ENCODE data around the gene HOXC4. TPM values are rescaled to one million over a fixed set of nuclear protein-coding genes. Genes with fewer than 3 reads are reported as not detected.

The HOXC4 gene
- total RNA-seq, 1 donor from 2014 or later = not detected

DNA sequence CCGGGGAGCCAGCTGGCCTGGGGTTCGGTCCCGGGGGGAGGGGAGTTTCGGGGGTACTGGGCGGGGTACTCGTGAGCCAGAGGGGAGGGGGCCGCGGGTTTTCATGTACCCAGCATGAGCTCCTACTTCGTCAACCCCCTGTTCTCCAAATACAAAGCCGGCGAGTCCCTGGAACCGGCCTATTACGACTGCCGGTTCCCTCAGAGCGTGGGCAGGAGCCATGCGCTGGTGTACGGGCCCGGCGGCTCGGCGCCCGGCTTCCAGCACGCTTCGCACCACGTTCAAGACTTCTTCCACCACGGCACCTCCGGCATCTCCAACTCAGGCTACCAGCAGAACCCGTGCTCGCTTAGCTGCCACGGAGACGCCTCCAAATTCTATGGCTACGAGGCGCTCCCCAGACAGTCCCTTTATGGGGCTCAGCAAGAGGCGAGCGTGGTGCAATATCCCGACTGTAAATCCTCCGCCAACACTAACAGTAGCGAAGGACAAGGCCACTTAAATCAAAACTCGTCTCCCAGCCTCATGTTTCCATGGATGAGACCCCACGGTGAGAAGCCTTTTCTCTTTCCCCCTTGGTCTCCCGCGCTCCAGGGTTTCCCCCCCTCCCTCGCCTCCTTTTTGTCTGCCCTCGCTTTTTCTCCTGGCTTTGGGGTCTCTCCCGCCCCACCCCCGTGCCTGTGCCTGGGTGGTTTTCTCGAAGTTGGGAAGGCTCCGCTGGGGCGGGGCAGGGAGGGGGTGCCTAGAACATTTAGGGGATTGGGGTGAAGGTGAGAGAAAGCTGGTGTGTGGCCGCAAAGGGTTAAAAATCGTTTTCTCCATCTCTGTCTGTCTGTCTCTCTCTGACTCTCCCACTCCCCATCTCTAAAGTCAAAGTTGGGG lies 44.2 kb upstream of the HOXC4 start:
- Mint-ChIP-seq H3K4me3 (ENCODE audit: unreplicated experiment) (peak overlapping the region; percentile 16), H3K36me3 (ENCODE audit: unreplicated experiment) (no peaks in the 10 kb centered on the region), H3K27ac (ENCODE audit: unreplicated experiment) (no peak overlapping the region), H3K9me3 (ENCODE audit: unreplicated experiment) (no peaks in the 10 kb centered on the region), H3K27me3 (ENCODE audit: unreplicated experiment) (peaks cover 92% of the 10 kb centered on the region), H3K4me1 (ENCODE audit: unreplicated experiment) (peaks cover 13% of the 10 kb centered on the region)
- no peak for TF ChIP-seq CTCF (IDR thresholded peaks at IDR 0.05)
- no peak for DNase-seq (ENCODE audit: extremely low spot score, unreplicated experiment)

DNA sequence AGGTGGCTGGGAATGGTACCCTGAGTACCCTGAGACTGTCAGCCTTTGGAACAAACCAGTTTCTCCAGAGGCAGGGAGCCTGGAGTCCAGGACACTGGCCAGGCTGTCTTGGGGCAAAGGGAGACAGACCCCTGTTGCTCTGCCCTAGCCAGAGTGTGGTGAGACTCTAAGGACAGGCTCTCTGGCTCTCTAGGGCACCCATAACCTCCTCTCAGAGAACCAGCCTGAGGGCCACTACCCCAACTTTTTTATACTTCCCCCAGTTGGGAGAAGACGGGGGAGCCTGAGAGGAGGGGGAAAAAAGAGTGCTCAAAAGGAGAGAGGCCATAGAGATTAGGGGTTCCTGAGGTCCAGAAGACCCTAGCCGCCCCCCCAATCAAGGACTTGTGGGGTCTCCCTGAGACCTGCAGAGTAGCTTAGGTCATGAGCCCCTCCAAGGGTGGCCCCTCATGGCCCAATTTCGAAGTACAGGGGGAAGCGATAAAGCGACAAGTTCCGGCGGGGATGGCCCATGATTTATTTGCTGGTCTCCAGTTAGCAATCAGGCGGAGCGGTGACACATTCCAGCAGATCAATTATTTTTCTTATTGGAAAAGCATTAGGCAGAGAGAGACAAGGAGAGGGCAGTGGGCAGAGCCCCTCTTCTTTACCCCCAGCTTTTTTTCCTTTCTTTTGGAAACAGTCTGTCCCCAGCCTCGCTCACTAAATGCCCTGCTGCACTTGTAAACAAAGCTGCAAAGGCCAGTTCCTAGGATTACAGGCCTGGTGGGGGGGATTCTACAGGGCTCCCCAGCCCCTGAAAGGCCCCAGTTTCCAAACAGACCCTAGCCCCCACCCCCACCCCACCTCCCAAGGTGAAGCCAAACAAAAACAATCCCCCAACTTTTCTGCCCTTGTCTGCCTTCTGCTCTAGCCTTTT lies 43.3 kb upstream of the HOXC4 start:
- Mint-ChIP-seq H3K4me1 (ENCODE audit: unreplicated experiment) (peaks cover 13% of the 10 kb centered on the region), H3K4me3 (ENCODE audit: unreplicated experiment) (no peak overlapping the region), H3K27ac (ENCODE audit: unreplicated experiment) (no peak overlapping the region), H3K36me3 (ENCODE audit: unreplicated experiment) (no peaks in the 10 kb centered on the region), H3K27me3 (ENCODE audit: unreplicated experiment) (peaks cover 92% of the 10 kb centered on the region), H3K9me3 (ENCODE audit: unreplicated experiment) (no peaks in the 10 kb centered on the region)
- no peak for DNase-seq (ENCODE audit: extremely low spot score, unreplicated experiment)
- TF ChIP-seq CTCF (IDR thresholded peaks at IDR 0.05) = no peak

DNA sequence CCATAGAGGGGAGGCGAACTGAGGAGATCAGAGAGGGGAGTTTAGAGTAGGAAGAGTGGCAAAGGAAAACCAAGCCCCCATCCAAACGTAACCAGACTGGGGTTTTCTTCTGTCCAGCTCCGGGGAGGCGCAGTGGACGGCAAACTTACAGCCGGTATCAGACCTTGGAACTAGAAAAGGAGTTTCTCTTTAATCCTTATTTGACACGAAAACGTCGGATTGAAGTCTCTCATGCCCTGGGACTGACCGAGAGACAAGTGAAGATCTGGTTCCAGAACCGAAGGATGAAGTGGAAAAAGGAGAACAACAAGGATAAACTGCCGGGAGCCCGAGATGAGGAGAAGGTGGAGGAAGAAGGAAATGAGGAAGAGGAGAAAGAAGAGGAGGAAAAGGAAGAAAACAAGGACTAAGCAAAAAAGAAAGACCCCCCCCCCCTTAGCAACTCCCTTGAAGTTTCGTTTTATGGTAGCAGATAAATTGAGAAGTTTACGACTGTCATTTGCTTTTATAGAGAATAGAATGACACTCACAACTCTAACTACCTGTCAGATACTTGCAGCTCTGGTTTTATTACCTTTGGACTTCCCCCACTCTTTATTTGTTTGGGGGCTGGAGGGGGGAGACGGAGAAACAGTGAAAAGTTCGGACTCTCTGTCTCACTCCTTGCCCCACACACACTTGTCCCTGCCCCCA lies 42.5 kb upstream of the HOXC4 start:
- peaks cover 92% of the 10 kb centered on the region for H3K27me3 Mint-ChIP-seq (ENCODE audit: unreplicated experiment)
- H3K9me3 Mint-ChIP-seq (ENCODE audit: unreplicated experiment) = no peaks in the 10 kb centered on the region
- no peak for DNase-seq (ENCODE audit: extremely low spot score, unreplicated experiment)
- H3K27ac Mint-ChIP-seq (ENCODE audit: unreplicated experiment) = no peak overlapping the region
- no peak for TF ChIP-seq CTCF (IDR thresholded peaks at IDR 0.05)
- peaks cover 11% of the 10 kb centered on the region for H3K4me1 Mint-ChIP-seq (ENCODE audit: unreplicated experiment)
- H3K4me3 Mint-ChIP-seq (ENCODE audit: unreplicated experiment) = no peak overlapping the region
- no peaks in the 10 kb centered on the region for H3K36me3 Mint-ChIP-seq (ENCODE audit: unreplicated experiment)

DNA sequence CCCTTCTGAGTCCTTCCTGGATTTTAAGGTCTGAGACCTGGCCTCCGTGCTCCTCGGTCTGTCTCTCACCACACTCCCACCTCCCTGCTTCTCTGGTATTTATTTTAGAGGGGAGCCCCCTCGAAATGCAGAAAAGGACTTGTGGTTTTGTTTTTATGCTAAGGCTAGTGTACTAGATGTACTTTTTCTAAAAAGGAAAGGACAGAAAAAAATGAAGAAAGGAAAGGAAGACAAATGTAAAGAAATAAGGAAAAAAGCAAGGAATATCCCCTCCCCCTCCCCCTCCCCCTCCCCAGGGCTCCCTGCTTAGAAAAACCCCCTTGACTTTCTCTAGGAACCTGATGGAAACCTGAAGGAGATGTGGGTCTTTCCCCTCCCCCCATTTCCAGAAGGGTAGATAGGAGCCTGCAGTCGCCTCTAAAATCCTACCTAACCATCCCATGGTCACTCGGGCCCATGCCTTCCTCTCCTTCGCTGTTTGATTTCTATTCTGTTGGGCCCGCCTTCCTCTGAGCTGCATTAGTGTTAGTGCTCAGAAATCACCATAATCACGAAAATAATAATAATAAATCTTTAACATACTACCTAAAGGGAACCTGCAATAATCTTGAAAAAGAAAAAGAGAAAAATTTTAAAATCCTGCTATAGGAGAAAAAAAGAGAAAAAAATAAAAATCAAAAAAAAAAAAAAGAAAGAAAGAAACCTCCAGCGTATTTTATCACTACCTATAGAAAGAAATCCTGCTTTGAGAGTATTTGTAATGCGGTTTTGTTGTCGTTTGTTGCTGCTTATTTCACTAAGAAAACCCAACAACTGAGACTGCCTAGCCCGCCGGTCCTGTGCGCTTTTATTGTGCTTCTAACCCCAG lies 41.7 kb upstream of the HOXC4 start:
- Mint-ChIP-seq H3K27me3 (ENCODE audit: unreplicated experiment) (peaks cover 87% of the 10 kb centered on the region), H3K4me3 (ENCODE audit: unreplicated experiment) (no peak overlapping the region), H3K27ac (ENCODE audit: unreplicated experiment) (no peak overlapping the region), H3K9me3 (ENCODE audit: unreplicated experiment) (no peaks in the 10 kb centered on the region), H3K36me3 (ENCODE audit: unreplicated experiment) (no peaks in the 10 kb centered on the region), H3K4me1 (ENCODE audit: unreplicated experiment) (peaks cover 7% of the 10 kb centered on the region)
- TF ChIP-seq CTCF (IDR thresholded peaks at IDR 0.05) = no peak
- no peak for DNase-seq (ENCODE audit: extremely low spot score, unreplicated experiment)
